Calu3 (cell line): Measurements from ENCODE around the gene PIEZO1. TPM values are rescaled to one million over a fixed set of nuclear protein-coding genes. Genes with fewer than 3 reads are reported as not detected.

Experiments used
- BruUV-seq: library from RNA; stranded (reverse); fragments of 400-500 nt; replicated peaks from 2 replicates; lab custom pipeline; 2021; lab: Mats Ljungman, UMichigan
- CTCF ChIA-PET: fragments of 300-600 bp; sonication (Branson Sonifier 250); formaldehyde crosslinking; loops from one replicate; lab custom pipeline; 2022; ENCODE audit warnings: antibody characterized with exemption; lab: Charles Lee
- DNase-seq: peaks from one replicate; pipeline ENCODE4 v3.0.0; 2022
- H3K27ac Mint-ChIP-seq: one replicate; pipeline ENCODE4 v1.8.0; 2022; ENCODE audit warnings: mixed read lengths; ENCODE audit not compliant: unreplicated experiment
- H3K27me3 Mint-ChIP-seq: one replicate; pipeline ENCODE4 v1.8.0; 2022; ENCODE audit warnings: mixed read lengths; ENCODE audit not compliant: unreplicated experiment
- H3K36me3 Mint-ChIP-seq: one replicate; pipeline ENCODE4 v1.8.0; 2022; ENCODE audit warnings: mild to moderate bottlenecking, moderate library complexity, mixed read lengths; ENCODE audit not compliant: insufficient read depth, unreplicated experiment
- H3K4me1 Mint-ChIP-seq: one replicate; pipeline ENCODE4 v1.8.0; 2022; ENCODE audit warnings: mild to moderate bottlenecking, low read depth, mixed read lengths; ENCODE audit not compliant: unreplicated experiment
- H3K4me3 Mint-ChIP-seq: one replicate; pipeline ENCODE4 v1.8.0; 2022; ENCODE audit warnings: mild to moderate bottlenecking, low read depth, moderate library complexity, mixed read lengths; ENCODE audit not compliant: unreplicated experiment
- H3K9me3 Mint-ChIP-seq: one replicate; pipeline ENCODE4 v1.8.0; 2022; ENCODE audit warnings: low read depth, mixed read lengths; ENCODE audit not compliant: unreplicated experiment
- intact Hi-C: fragments of 100-400 bp; cut with micrococcal nuclease; formaldehyde crosslinking; loops from one replicate; pipeline ENCODE4 v1.10.0; 2022; ENCODE audit not compliant: unreplicated experiment
- total RNA-seq: library from RNA; stranded (reverse); gene quantifications from 2 replicates; pipeline ENCODE4 v1.2.3, GENCODE V29; 2022
- TF ChIP-seq, protein P1 (sequence below): fragments of 200-600 bp; IDR thresholded peaks from one replicate; pipeline ENCODE4 v1.8.0; 2022; ENCODE audit warnings: antibody characterized with exemption; ENCODE audit not compliant: unreplicated experiment

PIEZO1 gene
- total RNA-seq, 1 experiment from 2014 or later: 199 TPM

DNA sequence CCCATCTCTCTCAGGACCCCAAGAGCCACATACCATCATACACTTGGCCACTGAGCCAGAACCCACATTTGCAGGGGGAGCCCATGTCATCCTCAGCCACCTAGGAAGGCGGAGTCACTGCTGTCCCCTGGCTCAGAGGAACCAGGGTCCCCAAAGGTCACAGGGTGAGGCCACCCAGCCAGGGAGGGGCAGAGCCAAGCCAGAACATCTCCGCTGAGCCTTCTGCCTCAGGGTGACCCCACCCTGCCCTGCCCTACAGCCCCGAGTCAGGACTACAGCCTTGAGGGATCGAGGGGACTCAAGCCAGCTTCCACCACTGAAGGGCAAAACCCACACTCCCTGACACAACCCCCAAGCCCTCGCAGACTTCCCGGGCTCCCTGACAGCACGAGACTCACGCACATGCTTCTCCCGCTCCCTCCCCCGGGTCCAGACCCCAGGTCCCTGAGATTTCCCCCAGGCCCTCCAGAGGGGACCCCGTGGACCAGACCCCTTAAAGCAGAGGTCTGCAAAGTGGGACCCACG lies 17.4 kb downstream of the PIEZO1 start:
- no peaks in the 10 kb centered on the region for H3K27me3 Mint-ChIP-seq
- H3K27ac Mint-ChIP-seq: no peak overlapping the region
- H3K9me3 Mint-ChIP-seq: no peaks in the 10 kb centered on the region
- no TSS peak for BruUV-seq
- intact Hi-C loops: no loop called here
- DNase-seq: no peak
- H3K4me3 Mint-ChIP-seq: no peak overlapping the region
- H3K4me1 Mint-ChIP-seq: peaks cover 65% of the 10 kb centered on the region
- TF ChIP-seq, protein P1, sequence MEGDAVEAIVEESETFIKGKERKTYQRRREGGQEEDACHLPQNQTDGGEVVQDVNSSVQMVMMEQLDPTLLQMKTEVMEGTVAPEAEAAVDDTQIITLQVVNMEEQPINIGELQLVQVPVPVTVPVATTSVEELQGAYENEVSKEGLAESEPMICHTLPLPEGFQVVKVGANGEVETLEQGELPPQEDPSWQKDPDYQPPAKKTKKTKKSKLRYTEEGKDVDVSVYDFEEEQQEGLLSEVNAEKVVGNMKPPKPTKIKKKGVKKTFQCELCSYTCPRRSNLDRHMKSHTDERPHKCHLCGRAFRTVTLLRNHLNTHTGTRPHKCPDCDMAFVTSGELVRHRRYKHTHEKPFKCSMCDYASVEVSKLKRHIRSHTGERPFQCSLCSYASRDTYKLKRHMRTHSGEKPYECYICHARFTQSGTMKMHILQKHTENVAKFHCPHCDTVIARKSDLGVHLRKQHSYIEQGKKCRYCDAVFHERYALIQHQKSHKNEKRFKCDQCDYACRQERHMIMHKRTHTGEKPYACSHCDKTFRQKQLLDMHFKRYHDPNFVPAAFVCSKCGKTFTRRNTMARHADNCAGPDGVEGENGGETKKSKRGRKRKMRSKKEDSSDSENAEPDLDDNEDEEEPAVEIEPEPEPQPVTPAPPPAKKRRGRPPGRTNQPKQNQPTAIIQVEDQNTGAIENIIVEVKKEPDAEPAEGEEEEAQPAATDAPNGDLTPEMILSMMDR: no peak
- CTCF ChIA-PET: no interaction called here
- H3K36me3 Mint-ChIP-seq: peaks cover 64% of the 10 kb centered on the region

DNA sequence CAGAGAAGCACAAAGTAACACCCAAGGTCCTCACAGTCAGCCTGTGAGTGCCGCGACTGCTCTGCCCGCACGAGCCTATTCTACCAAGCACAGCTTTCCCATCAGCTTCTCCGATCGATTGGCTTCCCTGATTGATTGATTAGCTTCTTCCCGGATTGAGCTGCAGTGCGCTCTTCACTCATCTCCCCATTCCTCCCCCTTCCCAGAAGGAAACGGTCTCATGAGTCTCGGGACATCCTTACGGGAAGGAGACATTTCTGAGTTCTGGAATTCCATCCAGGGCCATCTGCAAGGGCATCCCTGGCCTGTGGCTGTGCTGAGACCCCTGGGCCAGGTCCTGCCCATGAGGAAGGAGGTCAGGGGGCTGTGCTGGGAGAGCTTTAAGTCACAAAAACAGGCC lies 18.0 kb downstream of the PIEZO1 start:
- Mint-ChIP-seq H3K27me3 (no peaks in the 10 kb centered on the region), H3K4me1 (peaks cover 65% of the 10 kb centered on the region), H3K9me3 (no peaks in the 10 kb centered on the region), H3K4me3 (no peak overlapping the region), H3K36me3 (peaks cover 64% of the 10 kb centered on the region), H3K27ac (no peak overlapping the region)
- BruUV-seq: no TSS peak
- TF ChIP-seq, protein P1: no peak
- intact Hi-C loops: no loop called here
- CTCF ChIA-PET: no interaction called here
- no peak for DNase-seq

DNA sequence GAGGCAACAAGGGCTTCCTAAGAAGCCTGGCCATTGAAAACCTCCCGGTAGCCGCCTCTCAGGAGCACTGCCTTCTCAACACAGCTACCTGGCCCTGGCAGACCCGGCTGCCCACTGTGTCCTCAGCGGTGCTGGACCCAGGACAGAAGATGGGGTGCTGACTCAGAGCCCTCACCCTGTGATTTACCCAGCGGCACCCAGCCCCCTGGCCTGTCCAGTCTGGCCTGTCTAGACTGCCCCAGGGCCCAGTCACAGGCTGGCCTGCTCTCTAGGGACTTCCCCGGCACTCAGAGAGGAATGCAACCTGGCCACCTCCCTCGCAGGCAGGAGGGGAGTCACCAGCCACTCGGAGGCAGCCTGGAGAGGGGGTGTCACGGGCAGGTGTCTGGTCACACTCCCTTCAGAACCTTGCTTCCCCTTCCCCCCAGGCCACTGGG lies 20.1 kb downstream of the PIEZO1 start:
- peak; percentile 98 for DNase-seq
- Mint-ChIP-seq H3K4me3 (peak overlapping the region; percentile 11), H3K4me1 (peaks cover 61% of the 10 kb centered on the region), H3K27me3 (no peaks in the 10 kb centered on the region), H3K9me3 (no peaks in the 10 kb centered on the region), H3K27ac (no peak overlapping the region), H3K36me3 (peaks cover 53% of the 10 kb centered on the region)
- intact Hi-C loops: no loop called here
- BruUV-seq: no TSS peak
- TF ChIP-seq, protein P1: no peak
- CTCF ChIA-PET: interaction anchor here (1.4 to 2.1 kb wide), 2 partner anchors 9 to 27 kb away, joined by 4 to 7 read pairs; no protein-coding TSS in a partner anchor

DNA sequence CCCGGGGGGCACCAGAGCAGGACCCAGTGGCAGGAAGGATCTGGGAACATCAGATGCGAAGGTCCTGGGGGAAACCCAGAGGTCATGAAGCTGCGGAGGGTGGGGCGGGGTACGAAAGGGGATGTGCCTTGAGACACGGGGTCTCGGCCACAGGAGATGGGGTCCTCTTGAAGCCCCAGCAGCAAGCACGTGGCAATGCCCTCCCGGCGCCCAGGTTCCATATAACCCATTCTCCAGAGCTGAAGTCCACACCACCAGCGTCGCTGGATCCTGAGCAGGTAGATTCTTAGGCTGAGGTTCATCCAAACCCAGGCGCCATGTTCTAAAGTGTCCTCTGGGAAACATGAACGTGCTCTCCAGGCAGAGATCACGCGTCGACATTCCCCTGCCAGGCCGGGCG lies 20.9 kb downstream of the PIEZO1 start:
- Mint-ChIP-seq H3K9me3 (no peaks in the 10 kb centered on the region), H3K4me3 (peak overlapping the region; percentile 11), H3K36me3 (peaks cover 53% of the 10 kb centered on the region), H3K4me1 (peaks cover 57% of the 10 kb centered on the region), H3K27me3 (no peaks in the 10 kb centered on the region), H3K27ac (peak overlapping the region; percentile 14)
- CTCF ChIA-PET: interaction anchor here (1.2 to 4.8 kb wide), 6 partner anchors 9 to 452 kb away, joined by 3 to 26 read pairs (median 6); no protein-coding TSS in a partner anchor
- intact Hi-C loops: no loop called here
- no peak for DNase-seq
- TF ChIP-seq, protein P1: no peak
- BruUV-seq: TSS peak; percentile 74
